Occipital lobe (tissue), 2 donors: Measurements from ENCODE around the gene LRRC10B. TPM values are rescaled to one million over a fixed set of nuclear protein-coding genes. Genes with fewer than 3 reads are reported as not detected.
"Not testable (repeated sequence)": the region's sequence is repeated elsewhere in the genome, so short reads cannot be mapped to it uniquely, and the experiment has no call there.

Experiments used
- DNase-seq: peaks from one replicate; lab custom pipeline; 2025; lab: John Stamatoyannopoulos, UW
- total RNA-seq: library from RNA; depleted of rRNA; stranded (reverse); fragments of >200 nt; gene quantifications from one replicate; pipeline ENCODE4 v1.2.3, GENCODE V29; 2014

The LRRC10B gene
- total RNA-seq: 3.1 TPM

DNA sequence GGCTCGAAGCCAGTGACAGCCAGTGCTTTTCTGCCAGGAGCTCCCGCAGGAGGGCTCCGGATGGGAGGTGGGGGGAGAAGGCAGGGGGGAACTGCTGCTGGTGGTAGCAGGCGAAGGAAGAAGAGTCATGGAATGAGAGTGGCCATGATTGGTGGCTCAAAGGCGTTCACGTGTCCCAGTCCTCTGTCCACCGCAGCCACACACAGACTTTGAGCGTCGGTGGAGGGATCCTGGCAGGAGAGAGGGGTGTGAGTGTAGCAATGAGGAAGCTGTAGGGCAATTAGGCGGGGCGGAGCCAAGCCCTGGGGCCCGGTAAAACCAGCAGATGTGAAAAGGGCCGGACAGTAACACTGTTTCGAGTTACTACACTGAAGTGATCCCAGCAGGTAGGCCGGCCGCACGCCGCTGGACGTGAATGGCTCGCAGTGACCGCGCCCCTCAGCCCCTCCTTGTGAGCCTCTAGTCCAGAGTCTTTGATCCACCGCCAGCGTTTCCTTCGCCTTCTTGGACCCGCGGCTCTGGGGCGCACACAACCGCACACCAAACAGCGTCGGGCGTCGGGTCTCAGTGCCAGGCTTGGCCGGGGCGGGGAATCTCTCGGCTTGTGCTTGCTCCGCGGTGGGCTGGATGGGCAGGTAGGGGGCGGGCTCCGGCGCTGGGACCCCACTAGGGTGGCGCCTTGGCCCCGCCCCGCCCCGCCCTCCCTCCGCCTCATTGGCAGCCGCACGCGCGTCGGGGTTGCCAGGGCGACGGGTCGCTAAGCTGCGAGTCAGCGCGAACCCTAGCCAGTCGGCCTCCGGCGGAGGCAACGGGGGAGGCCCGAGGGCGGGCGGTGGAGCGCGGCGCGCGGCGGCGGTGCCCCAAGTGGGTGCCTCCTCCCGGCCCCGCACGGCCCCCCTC is at the start of gene LRRC10B:
Gene LRRC10B, plus strand, starts transcription at position 788 of the 900 bp plus-strand sequence. CDS start 250 bp downstream, outside the sequence.
- DNase-seq: no peak

DNA sequence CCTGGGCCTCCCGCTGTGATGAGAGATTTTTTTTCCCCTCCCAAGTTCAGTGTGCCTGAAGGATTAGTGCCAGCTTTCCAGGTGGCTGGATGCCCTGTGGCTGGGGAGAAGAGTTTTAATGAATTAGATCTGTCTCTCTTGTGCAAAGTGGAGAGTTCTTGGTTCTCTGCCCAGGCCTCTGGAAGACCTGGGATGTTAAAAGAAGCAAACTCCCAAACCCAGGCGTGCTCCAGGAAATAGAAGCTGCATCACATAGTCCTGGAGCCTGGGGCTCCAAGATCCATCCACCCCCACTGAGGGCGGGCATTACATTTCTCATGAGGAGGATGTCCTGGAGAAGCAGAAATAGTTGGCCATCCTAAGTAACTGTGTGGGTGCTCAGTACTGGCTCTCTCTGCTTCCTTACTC is 48.1 kb upstream of the LRRC10B start:
- no peak for DNase-seq

DNA sequence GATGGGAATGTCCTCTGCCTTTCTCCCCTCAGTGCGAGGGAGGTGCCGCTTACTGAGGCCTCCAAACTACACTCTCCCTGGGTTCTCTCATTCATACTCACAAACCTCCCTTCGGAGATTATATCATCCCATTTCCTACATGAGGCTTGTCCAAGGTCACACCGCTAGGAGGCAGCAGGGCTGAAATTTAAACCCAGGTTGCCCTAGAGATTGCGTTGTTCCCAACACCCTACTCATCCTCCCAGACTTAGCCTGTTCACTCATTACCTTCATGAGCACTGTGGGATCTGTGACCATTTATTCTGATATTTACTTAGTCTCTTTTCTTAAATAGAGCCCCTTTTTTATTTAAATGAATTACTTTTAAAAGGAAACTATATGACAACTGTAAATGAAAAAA is 47.6 kb upstream of the LRRC10B start:
- DNase-seq: no peak

DNA sequence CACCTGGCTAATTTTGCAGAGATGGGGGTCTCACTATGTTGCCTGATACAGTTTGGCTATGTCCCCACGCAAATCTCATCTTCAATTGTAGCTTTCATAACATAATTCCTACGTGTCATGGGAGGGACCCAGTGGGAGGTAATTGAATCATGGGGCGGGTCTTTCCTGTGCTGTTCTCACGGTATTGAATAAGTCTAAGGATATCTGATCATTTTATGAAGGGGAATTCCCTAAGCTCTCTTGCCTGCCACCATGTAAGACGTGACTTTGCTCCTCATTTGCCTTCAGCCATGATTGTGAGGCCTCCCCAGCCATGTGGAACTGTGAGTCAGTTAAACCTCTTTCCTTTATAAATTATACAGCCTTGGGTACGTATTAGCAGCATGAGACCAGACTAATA is 40.9 kb upstream of the LRRC10B start:
- not testable (repeated sequence) for DNase-seq

DNA sequence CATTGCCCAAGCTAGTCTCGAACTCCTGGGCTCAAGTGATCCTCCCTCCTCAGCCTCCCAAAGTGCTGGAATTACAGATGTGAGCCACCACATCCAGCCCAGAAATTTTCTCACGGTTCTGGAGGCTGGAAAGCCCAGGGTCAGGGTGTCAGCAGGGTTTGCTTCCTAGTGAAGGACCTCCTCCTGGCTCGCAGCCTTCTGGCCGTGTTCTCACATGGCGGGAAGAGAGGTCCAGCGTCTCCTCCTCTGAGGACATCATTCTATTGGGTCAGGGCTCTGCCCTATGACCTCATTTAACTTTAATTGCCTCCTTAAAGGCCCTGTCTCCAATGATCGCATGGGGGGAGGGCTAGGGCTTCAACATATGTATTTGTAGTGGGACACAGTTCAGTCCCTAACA is 40.5 kb upstream of the LRRC10B start:
- DNase-seq: no peak

DNA sequence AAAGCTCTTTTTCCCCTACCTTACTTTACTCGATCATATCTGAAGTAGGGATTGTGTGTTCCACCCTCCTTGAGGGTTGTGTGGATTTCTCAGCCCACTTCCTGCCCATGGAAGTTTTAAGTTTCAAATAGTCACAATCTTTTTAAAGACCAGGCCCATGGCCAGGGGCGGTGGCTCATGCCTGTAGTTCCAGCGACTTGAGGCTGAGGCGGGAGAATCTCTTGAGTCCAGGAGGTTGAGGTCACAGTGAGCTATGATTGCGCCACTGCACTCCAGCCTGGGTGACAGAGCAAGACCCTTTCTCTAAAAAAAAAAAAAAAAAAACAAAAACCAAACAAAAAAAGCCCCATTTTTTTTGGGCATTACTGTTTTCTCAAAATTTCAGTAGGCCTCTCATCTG is 36.3 kb upstream of the LRRC10B start:
- DNase-seq: no peak

DNA sequence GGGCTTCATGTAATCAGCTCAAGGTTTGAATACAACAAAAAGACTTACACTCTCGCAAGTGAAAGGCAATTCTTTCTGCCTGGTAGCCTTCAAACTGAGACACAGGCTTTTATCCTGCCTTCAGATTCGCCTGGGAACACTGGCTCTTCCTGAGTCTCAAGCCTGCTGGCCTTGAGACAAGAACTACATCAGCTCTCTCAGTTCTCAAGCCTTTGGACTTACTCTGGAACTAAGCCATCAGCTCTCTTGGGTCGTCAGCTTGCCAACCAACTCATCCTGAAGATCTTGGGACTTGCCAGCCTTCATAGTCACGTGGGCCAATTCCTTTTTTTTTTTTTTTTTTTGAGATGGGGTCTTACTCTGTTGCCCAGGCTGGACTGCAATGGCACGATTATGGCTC is 35.7 kb upstream of the LRRC10B start:
- no peak for DNase-seq

DNA sequence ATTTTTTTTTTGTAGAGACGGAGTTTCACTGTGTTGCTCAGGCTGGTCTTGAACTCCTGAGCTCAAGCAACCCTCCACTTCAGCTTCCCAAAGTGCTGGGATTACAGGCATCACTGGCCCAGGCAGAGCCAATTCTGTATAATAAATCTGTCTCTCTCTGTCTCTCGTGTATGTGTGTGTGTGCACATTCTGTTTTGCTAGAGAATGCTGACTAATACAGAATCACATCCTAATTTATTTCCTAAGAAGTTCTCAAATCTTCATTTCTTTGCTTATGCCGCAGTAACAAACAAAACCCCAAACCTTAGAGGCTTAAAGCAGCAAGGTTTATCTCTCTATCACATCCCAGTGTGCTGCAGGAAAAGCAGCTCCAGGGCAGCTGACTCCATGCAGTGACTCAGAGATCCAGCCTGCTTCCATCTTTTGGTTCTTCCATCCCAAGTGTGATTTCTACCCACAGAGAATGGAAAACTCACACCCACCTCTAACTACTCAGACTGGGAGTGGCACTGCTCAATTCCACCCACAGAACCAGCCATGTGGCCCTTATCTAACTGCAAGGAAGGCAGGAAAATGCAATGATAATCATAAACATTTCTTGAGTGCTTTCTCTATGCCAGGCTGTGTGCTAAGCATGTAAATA is 35.1 kb upstream of the LRRC10B start:
- peak; percentile 63 for DNase-seq

DNA sequence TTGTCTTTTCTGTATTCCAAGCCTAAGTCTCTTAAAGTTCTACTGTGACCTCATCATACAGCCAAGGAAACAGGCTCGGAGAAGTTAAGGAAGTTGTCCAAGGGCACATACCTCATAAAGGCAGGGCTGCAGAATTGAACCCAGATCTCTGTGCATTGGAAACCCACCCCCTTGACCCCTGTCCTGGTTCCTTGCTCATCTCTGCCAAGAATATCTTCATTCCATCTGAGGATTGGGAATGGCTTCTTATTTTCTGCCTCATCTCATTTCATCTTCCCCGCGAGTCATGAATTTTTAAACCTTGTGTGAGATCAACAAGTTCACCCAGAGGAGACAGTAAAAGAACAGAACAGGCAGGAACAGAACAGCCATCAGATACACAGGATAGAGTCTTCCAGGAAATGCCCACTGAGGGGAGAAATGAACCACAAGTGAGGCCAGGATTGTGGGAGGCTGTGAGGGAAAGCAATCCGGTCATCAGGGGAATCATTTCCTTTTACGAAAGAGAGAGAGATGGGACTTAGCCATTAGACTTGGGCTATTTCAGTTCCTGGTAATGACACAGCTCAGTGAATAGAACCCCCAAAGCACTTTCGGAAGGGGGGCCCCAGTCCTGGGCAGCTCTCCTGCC is 34.4 kb upstream of the LRRC10B start:
- no peak for DNase-seq

DNA sequence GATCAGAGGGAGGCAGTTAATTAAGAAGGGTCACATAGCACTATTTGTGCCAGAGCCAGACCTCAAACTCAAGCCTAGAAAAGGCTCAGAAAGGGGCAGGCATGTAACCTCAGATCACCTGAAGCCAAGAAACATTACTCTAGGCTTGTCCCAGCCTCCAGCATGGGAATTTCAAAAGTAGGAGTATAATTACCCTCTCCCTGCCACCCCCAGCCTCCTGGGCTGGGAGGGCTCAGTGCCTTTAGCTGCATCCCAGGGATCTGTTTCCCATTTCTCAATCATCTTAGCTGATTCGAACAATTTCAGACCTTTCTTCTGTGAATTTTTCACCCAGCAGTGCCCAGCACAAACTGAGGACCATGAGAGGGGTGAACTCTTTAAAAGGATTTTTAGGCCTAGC is 33.1 kb upstream of the LRRC10B start:
- DNase-seq: no peak

DNA sequence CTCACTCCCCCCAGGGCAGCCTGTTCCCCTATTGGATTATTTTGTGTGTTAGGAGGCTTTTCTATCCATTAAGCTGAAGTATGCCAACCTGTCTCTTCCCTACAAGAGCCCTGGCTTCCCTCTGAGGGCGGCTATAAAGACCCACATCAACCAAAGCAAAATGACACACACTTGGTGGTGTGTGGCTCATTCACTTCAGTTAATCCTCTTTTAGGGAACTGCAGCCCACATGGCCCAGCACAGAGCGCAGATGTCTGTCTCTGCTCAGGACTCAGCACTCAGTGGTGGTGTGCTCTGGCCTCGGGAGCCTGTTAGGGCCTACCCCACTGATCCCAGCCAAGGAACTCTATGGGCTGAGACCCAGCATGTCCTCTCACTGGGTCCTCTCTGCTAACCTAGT is 32.2 kb upstream of the LRRC10B start:
- DNase-seq: no peak

DNA sequence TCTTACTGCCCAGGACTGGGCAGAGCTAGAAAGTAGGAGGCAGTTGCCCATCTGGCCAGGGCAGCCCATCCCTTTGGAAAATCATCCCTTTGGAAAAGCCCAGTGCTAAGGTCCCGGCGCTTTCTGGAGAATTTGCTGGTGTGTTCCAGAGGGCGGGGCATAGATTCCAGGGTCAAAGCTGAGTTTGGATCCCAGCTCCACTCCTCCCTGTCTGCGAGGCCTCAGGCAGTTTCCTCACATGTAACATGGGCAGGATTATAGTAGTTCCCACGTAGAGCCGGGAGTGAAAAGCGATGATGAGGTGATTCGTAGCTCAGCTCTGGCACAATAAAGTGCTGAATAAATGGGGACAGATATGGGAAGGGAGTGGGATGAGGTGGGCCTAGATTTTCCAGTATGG is 31.4 kb upstream of the LRRC10B start:
- DNase-seq: no peak

DNA sequence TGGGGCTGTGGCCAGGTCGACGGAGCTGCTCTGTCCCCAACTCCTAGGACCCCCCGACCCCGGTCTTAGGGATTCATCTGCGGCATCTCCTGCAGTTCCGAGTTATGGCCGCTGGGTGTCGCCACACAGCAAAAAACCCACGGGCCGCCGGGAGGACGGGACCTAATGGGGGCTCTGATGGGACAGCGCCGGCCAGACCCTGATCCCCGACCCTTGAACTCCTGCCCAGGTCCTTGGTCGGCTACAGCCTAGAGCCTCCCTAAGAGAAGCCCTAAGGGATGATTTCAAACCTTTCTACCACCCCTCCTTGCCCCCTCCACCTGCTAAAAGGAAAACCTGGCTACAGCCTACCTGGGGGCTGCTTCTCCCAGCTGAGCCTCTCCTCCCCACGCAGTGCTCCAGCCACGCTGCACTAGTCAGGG is 30.8 kb upstream of the LRRC10B start:
- DNase-seq: no peak

DNA sequence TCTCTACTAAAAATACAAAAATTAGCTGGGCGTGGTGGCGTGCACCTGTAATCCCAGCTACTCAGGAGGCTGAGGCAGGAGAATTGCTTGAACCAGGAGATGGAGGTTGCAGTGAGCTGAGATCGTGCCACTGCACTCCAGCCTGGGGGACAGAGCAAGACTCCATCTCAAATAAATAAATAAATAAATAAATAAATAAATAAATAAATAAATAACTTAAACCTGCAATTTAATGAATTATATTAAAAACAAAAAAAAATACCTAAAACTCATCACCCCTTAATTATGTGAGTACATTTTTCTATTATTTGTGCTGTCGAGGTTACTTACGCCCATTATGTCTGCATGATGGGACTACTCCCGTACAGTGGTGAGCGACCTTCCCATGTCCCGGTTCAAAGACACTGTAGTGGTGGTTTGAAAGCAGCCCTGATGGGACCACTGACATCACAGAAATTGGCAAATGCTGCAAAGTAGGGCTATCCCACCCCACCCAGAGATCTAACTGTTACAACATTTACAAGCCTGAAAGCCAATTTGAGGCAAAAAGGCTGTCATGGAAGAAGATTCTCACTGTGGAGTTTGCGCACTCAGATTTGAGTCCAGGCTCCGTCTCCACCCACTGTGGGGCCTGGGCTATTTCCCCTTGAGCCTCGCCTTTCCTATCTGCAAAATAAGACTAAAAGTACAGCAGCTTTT is 29.0 kb upstream of the LRRC10B start:
- DNase-seq: not testable (repeated sequence)

DNA sequence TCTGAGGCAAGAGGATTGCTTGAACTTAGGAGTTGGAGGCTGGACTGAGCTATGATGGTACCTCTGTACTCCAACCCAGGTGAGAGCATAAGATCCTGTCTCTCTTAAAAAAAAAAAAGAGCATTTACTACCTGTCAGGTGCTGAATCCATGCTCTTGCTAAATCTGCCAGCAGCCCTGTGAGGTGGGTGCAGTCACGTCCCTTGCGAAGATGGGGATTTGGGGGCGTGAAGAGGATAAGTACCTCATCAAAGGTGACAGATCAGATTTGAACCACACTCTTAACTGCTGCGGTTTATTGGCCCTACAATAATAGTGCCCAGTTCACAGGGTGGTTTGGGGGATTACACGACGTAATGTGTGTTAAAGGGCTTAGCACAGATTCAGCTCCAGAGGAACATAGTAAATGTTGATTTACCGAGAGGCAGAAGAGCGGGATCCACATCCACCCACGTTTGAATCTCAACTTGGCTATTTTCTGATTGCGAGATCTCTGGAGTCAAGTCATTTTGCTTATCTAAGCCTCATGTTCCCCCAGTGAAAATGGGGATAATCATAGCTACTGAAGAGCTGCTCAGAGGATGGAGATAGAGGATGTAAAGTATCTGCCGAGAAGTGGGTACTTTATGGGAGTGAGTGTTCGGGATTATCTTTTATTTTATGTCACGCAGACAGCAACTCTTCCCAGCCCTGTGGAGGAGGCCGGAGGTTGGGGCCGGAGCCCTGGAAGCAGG is 28.1 kb upstream of the LRRC10B start:
- no peak for DNase-seq

DNA sequence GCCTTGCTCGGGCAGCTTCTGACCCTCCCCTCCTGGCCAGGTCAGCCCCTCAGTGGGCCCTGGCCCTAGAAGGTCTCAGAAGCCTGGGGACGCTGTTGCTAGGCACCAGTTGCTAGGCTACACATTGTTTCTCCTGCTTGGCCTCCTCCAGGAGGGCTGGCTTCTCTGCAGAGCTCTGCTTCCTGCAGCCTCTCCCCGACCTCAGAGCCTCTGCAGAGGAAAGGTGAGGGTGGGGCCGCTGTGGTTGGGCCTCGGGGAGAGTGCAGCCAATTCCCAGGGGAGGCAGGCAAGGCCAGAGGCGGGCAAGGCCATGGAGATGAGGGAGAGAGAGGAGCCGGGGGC is 27.6 kb upstream of the LRRC10B start:
- DNase-seq: no peak

DNA sequence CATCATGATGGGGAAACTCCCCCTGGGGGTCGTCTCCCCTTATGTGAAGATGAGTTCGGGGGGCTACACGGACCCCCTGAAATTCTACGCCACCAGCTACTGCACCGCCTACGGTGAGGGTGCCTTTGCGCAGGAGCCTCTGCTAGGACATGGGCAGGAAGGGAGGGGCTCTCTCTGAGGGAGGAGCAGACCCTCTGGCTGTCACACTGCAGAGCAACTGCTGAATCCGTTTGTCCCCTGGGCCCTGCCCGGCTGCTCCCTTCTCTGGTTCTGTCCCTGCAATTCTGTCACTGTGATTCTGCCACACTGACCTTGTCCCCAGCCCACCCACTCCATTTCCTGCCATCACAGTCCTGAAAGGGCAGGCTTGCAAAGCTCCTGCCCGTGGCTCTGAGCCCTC is 26.7 kb upstream of the LRRC10B start:
- no peak for DNase-seq

DNA sequence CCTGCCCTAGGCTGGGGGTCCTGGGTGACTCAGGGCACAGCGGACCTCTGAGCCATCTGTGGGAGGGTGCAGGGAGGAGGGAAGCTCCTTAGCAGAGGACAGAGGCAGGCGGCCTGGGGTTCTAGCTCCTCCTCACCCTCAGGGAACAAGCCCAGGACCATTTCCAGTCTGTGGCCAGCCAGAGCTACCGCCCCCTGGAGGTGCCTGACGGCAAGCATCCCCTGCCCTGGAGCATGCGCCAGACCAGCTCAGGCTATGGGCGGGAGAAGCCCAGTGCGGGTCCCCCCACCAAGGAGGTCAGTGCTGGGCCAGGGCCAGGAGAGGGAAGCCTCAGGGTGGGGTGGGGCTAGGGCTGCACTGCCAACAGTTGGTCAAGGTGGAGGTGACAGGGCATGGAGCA is 26.0 kb upstream of the LRRC10B start:
- no peak for DNase-seq

DNA sequence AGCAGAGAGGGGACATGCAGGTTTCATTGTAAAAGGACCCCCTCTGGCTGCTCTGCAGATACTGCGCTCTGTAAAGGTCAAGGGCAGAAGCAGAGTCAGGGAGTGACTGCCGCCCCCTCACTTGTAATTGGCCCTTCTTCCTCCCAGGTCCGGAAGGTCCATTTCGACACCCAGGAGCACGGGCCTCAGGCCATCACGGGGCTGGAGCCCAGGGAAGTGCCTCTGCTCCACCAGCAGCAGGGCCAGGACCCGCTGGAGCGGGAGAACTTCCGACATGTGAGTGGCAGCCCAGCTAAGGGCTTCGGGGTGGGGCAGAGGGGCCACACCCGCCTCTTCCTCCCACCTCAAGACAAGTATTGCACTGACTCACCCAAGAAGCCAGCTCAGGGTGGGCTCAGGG is 24.0 kb upstream of the LRRC10B start:
- DNase-seq: no peak

DNA sequence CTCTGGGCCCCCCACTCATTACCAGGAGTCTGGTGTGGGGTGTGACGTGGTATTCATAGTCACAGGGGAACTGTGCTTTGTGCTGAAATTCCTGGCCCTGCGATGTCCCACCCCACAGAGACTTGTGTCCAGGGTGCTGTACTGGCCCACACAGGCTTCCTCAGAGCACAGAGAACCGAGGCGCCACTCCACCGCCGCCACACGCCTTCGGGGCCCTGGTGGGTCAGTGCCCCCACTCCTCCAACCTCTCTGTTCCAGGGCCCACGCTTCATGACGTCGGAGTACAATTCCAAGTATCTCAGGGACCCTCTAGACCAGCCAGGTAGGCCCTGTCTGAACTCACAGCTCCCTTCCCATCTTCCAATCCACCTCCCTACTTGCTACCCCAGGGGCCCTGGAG is 23.5 kb upstream of the LRRC10B start:
- DNase-seq: no peak

DNA sequence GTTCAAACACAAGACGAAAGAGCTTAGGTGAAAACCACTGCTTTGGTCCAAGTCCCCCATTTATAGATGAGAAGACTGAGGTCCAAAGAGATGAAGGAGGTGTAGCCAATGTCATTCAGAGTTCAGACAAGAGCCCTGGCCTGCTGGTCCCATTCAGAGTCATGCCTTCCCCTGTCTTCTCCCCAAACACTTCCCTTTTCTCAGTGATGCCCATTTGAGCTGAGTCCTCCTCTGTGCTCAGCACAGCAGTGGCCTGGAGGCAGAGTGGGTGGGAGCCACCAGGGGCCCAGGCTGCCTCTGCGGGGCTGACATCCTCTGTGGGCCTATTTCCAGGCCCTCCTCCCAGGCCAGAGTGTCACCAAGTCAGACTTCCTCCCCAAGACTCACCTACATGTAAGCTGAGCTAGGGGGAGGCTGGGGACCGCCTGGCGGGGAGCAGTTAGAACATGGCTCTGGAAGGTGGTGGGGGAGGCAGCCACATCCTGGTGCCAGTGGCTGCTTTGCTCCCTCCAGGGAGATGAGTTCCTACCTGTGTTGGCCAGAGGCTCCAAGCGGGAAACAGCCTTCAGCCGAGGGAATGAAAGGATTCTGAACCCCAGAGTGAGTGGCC is 22.4 kb upstream of the LRRC10B start:
- DNase-seq: no peak
